Cardiac septum (tissue), 1 donor: ENCODE measurements around the gene P2RX4. TPM values are rescaled to one million over a fixed set of nuclear protein-coding genes. Genes with fewer than 3 reads are reported as not detected.
"Not testable (repeated sequence)": the region's sequence is repeated elsewhere in the genome, so short reads cannot be mapped to it uniquely, and the experiment has no call there.

Experiments
- DNase-seq: peaks from one replicate; pipeline ENCODE4 v3.0.0-alpha.2; 2020; ENCODE audit warnings: low spot score
- intact Hi-C: fragments of 100-400 bp; cut with DNase I; formaldehyde crosslinking; loops from one replicate; pipeline ENCODE4 v1.14.0; 2022
- total RNA-seq: library from RNA; stranded (reverse); fragmentation: NEBNext Ultra II Directional; extraction: Animal tissue kit (Norgen Biotek cat#: 25700); gene quantifications from one replicate; pipeline ENCODE4 v1.2.1, GENCODE V29; 2021
- donor health status: DM: no; HTN: no; CAD: no.

The P2RX4 gene
- total RNA-seq, 1 donor from 2014 or later: 6.4 TPM

GRCh38 chr12:121263206-121263935, 53.4 kb downstream of the P2RX4 start:
- intact Hi-C loops: no loop called here
- no peak for DNase-seq

- intact Hi-C loops: no loop called here
- no peak for DNase-seq
These were observed 54.2 kb downstream of the P2RX4 start for GRCh38 chr12:121264135-121264534.

GRCh38 chr12:121264951-121265515, 55.1 kb downstream of the P2RX4 start:
- intact Hi-C loops: no loop called here
- no peak for DNase-seq

- intact Hi-C loops: no loop called here
- DNase-seq: no peak
These were observed 57.9 kb downstream of the P2RX4 start for GRCh38 chr12:121267822-121268221.

GRCh38 chr12:121273364-121273896, 63.5 kb downstream of the P2RX4 start:
- DNase-seq: no peak
- intact Hi-C loops: no loop called here

- intact Hi-C loops: no loop called here
These were observed 64.3 kb downstream of the P2RX4 start for GRCh38 chr12:121274036-121274763.

GRCh38 chr12:121277374-121277759, 67.4 kb downstream of the P2RX4 start:
- DNase-seq: no peak
- intact Hi-C loops: no loop called here

More at GRCh38 chr12:121274036-121274763, 64.3 kb downstream of the P2RX4 start:
- no peak for DNase-seq

GRCh38 chr12:121278169-121279070, 68.5 kb downstream of the P2RX4 start:
- DNase-seq: no peak
- intact Hi-C loops: no loop called here

GRCh38 chr12:121279071-121279375, 69.1 kb downstream of the P2RX4 start:
- no peak for DNase-seq
- intact Hi-C loops: no loop called here

- no peak for DNase-seq
- intact Hi-C loops: no loop called here
These were observed 69.6 kb downstream of the P2RX4 start for GRCh38 chr12:121279507-121279915.

- DNase-seq, intact Hi-C loops: not testable (repeated sequence)
These were observed 70.6 kb downstream of the P2RX4 start for GRCh38 chr12:121280531-121280930.

- DNase-seq, intact Hi-C loops: not testable (repeated sequence)
These were observed 71.2 kb downstream of the P2RX4 start for GRCh38 chr12:121281116-121281515.

- intact Hi-C loops: no loop called here
- DNase-seq: no peak
These were observed 72.3 kb downstream of the P2RX4 start for GRCh38 chr12:121282072-121282742.

- DNase-seq, intact Hi-C loops: not testable (repeated sequence)
These were observed 73.0 kb downstream of the P2RX4 start for GRCh38 chr12:121282910-121283309.

- DNase-seq: no peak
- intact Hi-C loops: no loop called here
These were observed 73.5 kb downstream of the P2RX4 start for GRCh38 chr12:121283388-121283787.
